Peyer's patch (tissue), 4 donors: ENCODE measurements around the gene ARHGEF3.

Experiments
- CTCF ChIP-seq, 6 experiments: fragments of 450-650 bp in 4 of 6; fragments of 200-600 bp in 2 of 6; sonication (generic) in 1 of 6; IDR thresholded peaks; one replicate each; pipeline ENCODE4 v1.5.1; 2017 to 2019; ENCODE audit warnings: antibody characterized with exemption in 6 of 6, mild to moderate bottlenecking in 3 of 6, moderate library complexity in 1 of 6
- POLR2A ChIP-seq, 2 donors: fragments of 450-650 bp; IDR thresholded peaks; one replicate each; pipeline ENCODE4 v1.5.1; 2017; ENCODE audit warnings: antibody characterized with exemption in 2 of 2, mild to moderate bottlenecking in 2 of 2, moderate library complexity in 2 of 2

- TF ChIP-seq CTCF (IDR thresholded peaks at IDR 0.05) (no peak), POLR2A (IDR thresholded peaks at IDR 0.05) (no peak)
These were observed 57.7 kb downstream of the ARHGEF3 start for GRCh38 chr3:56744016-56744415.
